ENCODE measurements around the gene ZNF14. TPM values are rescaled to one million over a fixed set of nuclear protein-coding genes. Genes with fewer than 3 reads are reported as not detected.

The ZNF14 gene
- total and polyA plus RNA-seq, 2 experiments from 2014 or later = 4.6 to 7.3 TPM

DNA sequence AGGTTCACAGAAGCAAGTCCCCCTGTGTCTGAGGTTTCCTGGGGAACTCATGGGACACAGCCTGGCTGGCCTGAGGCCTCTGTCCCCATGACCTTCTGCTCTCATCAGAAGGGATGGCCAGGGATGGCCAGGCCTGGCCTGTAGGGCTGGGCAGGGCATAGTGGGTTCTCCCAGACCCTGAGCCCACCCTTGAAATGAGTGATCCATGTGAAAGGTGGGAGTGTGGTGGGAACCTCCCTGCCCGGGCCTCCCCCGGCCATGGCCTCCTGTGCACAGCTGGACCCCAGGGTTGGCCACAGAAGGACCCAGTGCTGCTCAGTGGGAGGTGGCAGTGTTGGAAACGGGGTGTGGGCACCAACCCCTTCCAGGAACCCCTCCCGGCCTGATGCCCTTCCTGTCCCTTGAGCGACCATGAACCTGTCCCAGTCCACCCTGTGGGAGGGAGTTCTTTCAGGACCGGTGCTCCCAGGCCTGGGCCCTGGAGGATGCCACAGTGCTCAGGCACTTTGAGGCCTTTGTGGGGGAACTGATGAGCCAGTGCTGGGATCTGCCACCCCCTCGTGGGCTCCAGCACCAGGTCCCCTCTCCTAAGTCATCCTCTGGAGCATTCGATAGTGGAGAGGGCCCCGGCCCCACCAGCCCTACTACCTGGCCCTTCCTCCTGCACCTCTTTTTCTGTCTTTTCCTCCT is 15.5 kb upstream of the ZNF14 start:
- Histone ChIP-seq H3K4me1 (ENCODE audit: insufficient read depth) (no peaks in the 10 kb centered on the region), H3K9me2 (replicated peaks; ENCODE audit: insufficient read depth) (no peaks in the 10 kb centered on the region), H3K4me3 (no peak overlapping the region), H3K36me3 (replicated peaks; ENCODE audit: insufficient read depth, low read depth) (no peaks in the 10 kb centered on the region), H3K4me2 (no peak overlapping the region), H3K27ac (no peak overlapping the region), H2AFZ (no peak overlapping the region), H3K27me3 (no peaks in the 10 kb centered on the region), H3K9me3 (ENCODE audit: low read depth) (no peaks in the 10 kb centered on the region), H4K20me1 (ENCODE audit: insufficient read depth, poor library complexity, severe bottlenecking) (no peaks in the 10 kb centered on the region), H3K79me2 (no peaks in the 10 kb centered on the region)
- no peak for DNase-seq (ENCODE audit: low spot score)
- TF ChIP-seq EZH2phosphoT487 (IDR thresholded peaks at IDR 0.05; ENCODE audit: low read depth, severe bottlenecking, unreplicated experiment) (no peak), EZH2 (IDR thresholded peaks at IDR 0.05; ENCODE audit: borderline replicate concordance) (no peak)
- TF ChIP-seq, protein P1, sequence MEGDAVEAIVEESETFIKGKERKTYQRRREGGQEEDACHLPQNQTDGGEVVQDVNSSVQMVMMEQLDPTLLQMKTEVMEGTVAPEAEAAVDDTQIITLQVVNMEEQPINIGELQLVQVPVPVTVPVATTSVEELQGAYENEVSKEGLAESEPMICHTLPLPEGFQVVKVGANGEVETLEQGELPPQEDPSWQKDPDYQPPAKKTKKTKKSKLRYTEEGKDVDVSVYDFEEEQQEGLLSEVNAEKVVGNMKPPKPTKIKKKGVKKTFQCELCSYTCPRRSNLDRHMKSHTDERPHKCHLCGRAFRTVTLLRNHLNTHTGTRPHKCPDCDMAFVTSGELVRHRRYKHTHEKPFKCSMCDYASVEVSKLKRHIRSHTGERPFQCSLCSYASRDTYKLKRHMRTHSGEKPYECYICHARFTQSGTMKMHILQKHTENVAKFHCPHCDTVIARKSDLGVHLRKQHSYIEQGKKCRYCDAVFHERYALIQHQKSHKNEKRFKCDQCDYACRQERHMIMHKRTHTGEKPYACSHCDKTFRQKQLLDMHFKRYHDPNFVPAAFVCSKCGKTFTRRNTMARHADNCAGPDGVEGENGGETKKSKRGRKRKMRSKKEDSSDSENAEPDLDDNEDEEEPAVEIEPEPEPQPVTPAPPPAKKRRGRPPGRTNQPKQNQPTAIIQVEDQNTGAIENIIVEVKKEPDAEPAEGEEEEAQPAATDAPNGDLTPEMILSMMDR (IDR thresholded peaks at IDR 0.05; ENCODE audit: poor library complexity) = no peak
- 84% methylated on average over 9 of the region's 9 CpGs for WGBS (ENCODE audit: low lambda C conversion rate, missing lambda C conversion rate)

DNA sequence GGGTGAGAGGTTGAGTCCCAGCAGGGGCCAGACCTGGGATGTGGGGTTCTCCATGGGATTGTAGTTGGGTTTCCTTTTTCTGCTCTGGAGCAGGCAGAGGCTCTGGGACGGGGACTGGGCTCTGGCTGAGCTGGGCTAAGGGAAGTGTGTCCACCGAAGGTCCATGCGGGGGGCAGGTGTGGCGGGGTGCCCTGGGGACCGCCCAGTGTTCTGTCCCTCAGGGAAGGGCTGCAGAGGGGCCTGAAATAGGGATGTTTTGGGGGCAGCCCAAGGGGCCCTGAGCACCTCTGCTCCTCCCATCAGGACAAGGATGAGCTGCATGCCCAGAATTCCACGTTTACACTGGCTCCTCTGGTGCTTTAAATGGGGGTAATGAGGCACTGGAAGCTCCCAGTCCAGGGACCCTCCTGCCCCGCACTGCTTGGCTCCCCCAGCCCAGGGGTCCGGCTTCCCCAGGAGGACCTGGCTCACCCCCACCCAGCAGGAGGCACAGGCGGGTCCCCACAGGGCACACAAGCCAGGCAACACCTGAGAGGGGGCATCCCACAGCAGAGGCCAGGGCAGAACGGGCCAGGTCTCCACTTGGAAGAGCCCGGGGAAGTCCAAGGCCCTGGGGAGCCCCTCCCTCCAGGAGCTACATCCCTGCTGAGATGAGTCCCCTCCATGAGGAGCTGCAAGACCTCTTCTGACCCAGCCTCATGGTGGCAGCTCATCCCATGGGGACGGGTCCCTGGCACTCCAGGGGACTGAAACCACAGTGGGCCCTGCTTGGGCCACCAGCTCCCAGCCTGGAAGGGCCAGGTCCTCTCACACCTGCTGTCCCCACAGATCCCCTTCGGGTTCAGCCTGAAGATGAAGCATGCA is 14.7 kb upstream of the ZNF14 start:
- Histone ChIP-seq H3K27ac (no peak overlapping the region), H3K36me3 (replicated peaks; ENCODE audit: insufficient read depth, low read depth) (no peaks in the 10 kb centered on the region), H3K9me3 (ENCODE audit: low read depth) (no peaks in the 10 kb centered on the region), H4K20me1 (ENCODE audit: insufficient read depth, poor library complexity, severe bottlenecking) (no peaks in the 10 kb centered on the region), H3K9me2 (replicated peaks; ENCODE audit: insufficient read depth) (no peaks in the 10 kb centered on the region), H3K4me2 (no peak overlapping the region), H3K27me3 (no peaks in the 10 kb centered on the region), H3K4me3 (no peak overlapping the region), H2AFZ (no peak overlapping the region), H3K4me1 (ENCODE audit: insufficient read depth) (no peaks in the 10 kb centered on the region), H3K79me2 (no peaks in the 10 kb centered on the region)
- 89% methylated on average over 13 of the region's 13 CpGs for WGBS (ENCODE audit: low lambda C conversion rate, missing lambda C conversion rate)
- no peak for TF ChIP-seq EZH2phosphoT487 (IDR thresholded peaks at IDR 0.05; ENCODE audit: low read depth, severe bottlenecking, unreplicated experiment)
- TF ChIP-seq, protein P1 (IDR thresholded peaks at IDR 0.05; ENCODE audit: poor library complexity) = no peak
- DNase-seq (ENCODE audit: low spot score) = no peak

GRCh38 chr19:19746286-19747213 is 13.6 kb upstream of the ZNF14 start:
- DNase-seq (ENCODE audit: low spot score) = no peak
- Histone ChIP-seq H3K27me3 (no peaks in the 10 kb centered on the region), H3K9me2 (replicated peaks; ENCODE audit: insufficient read depth) (no peaks in the 10 kb centered on the region), H3K79me2 (no peaks in the 10 kb centered on the region), H3K4me2 (no peak overlapping the region), H2AFZ (no peak overlapping the region), H4K20me1 (ENCODE audit: insufficient read depth, poor library complexity, severe bottlenecking) (no peaks in the 10 kb centered on the region), H3K9me3 (ENCODE audit: low read depth) (no peaks in the 10 kb centered on the region), H3K4me1 (ENCODE audit: insufficient read depth) (no peaks in the 10 kb centered on the region), H3K4me3 (no peak overlapping the region), H3K36me3 (replicated peaks; ENCODE audit: insufficient read depth, low read depth) (no peaks in the 10 kb centered on the region), H3K27ac (no peak overlapping the region)
- TF ChIP-seq, protein P1 (IDR thresholded peaks at IDR 0.05; ENCODE audit: poor library complexity) = no peak
- TF ChIP-seq EZH2phosphoT487 (IDR thresholded peaks at IDR 0.05; ENCODE audit: low read depth, severe bottlenecking, unreplicated experiment) (no peak), EZH2 (IDR thresholded peaks at IDR 0.05; ENCODE audit: borderline replicate concordance) (no peak)
- WGBS (ENCODE audit: low lambda C conversion rate, missing lambda C conversion rate) = 79% methylated on average over 12 of the region's 15 CpGs

Measured in hepatocyte (in vitro differentiated cells).